GM21825 (cell line): ENCODE results near the gene KCTD1.
A peak's percentile ranks its signal among the peaks of the same experiment; 100 is the strongest.

Source experiments
- ATAC-seq: cut with Tn5 transposase; IDR thresholded peaks from one replicate; pipeline ENCODE4 v1.9.1; 2021; ENCODE audit warnings: mild to moderate bottlenecking, moderate library complexity; ENCODE audit not compliant: unreplicated experiment

The KCTD1 gene

GRCh38 chr18:26549263-26550094 lies 1.1 kb upstream of the KCTD1 start:
- no peak for ATAC-seq

DNA sequence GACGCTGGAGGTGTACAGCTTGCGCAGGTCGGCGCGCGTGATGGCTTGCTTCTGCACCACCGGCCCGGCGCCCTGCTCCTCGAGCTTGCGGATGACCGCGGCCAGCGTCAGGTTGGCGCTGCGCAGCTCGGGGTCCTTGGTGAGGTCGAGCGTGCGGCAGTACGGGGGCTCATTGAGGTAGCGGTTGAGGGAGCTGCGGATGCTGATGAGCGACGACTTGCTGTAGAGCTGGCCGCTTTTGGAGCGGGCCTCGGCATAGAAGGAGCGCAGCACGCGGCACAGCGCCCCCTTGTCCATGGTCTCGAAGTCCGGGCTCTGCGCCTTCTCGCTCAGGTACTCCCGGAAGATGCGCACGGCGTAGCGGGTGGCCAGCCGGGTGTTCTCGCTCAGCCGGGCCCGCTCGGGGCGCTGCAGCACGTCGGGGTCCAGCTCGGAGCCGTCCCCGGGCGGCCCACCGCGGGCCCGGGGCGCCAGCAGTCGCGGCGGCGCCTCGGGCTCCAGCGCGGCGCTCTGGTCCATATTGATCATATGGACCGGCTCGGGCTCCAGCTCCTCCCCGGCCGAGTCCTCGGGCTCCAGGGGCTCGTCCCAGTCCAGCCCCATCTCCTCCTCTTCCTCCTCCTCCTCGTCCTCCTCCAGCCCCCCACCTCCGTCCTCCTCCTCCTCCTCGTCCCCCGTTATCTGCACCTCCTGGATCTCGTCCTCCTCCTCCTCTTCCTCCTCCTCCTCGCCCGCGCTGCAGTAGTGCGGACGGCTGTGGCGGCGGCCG lies 523 bp downstream of the KCTD1 start:
- ATAC-seq, result peak; percentile 67

- no peak for ATAC-seq
Observed at GRCh38 chr18:26546875-26547645, 1.3 kb downstream of the KCTD1 start.

GRCh38 chr18:26546170-26546874 lies 2.0 kb downstream of the KCTD1 start:
- ATAC-seq, result no peak

DNA sequence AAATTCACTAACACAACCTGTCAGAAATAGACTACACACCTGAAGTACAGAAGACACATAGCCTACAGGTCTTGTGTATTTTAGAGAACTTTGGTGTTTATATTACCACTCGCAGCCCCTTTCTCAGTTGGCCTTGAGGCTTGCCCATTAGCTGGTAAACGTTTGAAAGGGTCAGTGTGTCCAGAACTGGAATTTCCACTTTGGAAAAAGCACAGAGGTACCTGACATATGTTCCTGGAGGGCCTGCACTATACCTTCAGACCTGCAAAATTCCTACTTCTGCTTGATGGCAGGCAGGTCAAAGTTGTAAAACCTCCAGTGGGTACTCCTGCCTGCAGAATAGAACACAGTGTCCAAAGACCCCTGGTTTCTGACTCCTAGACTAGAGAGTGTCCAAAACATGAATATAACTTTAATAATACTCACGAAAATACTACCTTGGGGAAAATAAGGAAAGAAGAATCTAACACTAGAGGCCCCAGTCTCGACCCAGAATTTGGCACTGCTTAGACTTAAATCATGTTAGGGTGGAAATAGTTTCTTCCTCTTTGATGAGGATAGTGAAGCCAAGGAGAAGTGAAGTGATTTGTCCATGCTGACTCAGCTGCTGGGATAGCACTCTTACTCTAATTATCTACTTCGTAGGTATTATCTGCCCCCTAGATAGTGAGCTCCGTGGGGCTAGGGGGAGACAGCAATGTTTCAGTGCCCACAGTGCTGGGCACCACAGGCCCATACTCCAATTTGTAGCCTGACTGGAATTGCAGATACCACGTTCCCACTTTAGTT lies 2.8 kb downstream of the KCTD1 start:
- ATAC-seq, result no peak

DNA sequence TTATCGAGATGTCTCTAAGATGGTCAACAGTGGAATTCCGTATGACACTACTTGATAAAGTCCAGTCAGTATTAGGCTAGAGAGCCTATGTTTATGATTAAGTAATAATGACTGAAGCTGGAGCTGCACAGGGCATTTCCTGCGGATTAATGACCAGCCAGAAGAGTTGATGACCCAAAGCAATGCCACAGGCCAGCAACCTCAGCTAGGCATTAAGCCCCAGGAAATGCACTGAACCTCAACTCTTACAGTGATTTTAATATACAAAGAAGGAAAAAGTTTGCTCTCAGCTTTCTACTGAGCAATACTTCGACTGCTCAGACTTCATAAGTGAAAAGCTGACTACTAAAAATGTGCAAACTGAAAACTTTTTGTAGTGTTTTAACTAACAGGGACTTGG lies 3.9 kb downstream of the KCTD1 start:
- no peak for ATAC-seq

GRCh38 chr18:26543373-26543772 lies 5.0 kb downstream of the KCTD1 start:
- no peak for ATAC-seq

GRCh38 chr18:26540043-26540628 lies 8.2 kb downstream of the KCTD1 start:
- ATAC-seq, result no peak

- ATAC-seq, result no peak
Observed at GRCh38 chr18:26538524-26538923, 9.8 kb downstream of the KCTD1 start.

DNA sequence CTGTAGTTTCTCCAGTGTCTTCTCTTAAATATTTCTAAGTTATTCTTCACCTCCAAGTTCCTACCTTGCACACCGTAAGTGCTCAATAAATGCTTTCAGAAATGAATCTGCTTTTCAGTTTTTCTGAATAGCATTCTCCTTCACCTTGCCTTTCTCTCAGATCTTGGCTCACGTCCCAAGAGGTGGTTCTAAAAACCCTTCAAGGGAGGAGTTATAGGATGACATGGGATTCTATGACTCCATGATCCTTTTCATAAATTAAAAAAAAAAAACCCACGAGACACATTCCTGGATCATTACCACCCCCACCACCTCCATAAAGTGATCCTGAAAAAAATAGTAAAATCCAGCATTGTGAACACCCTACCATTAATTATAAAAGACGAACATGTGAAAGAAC lies 11.7 kb downstream of the KCTD1 start:
- ATAC-seq, result no peak

GRCh38 chr18:26536032-26536431 lies 12.3 kb downstream of the KCTD1 start:
- ATAC-seq, result no peak

DNA sequence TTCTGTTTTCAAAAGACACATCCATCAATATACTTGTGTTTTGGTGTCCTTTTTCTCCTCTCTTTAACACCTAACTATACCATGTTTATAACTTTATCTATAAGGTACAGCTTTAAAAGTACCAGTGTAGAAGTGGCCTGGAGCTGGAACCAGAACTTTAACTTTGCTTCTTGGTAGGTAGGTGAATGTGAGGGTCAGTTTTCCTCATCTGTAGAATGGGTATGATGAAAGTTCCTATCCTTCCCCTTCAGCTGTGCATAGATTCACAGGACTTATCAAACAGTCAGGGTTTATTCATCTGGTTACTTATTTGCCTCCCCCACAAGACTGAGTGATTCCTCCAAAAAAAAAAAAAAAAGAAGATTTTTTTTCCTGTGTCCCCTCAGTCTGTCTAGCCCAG lies 12.7 kb downstream of the KCTD1 start:
- ATAC-seq, result no peak

DNA sequence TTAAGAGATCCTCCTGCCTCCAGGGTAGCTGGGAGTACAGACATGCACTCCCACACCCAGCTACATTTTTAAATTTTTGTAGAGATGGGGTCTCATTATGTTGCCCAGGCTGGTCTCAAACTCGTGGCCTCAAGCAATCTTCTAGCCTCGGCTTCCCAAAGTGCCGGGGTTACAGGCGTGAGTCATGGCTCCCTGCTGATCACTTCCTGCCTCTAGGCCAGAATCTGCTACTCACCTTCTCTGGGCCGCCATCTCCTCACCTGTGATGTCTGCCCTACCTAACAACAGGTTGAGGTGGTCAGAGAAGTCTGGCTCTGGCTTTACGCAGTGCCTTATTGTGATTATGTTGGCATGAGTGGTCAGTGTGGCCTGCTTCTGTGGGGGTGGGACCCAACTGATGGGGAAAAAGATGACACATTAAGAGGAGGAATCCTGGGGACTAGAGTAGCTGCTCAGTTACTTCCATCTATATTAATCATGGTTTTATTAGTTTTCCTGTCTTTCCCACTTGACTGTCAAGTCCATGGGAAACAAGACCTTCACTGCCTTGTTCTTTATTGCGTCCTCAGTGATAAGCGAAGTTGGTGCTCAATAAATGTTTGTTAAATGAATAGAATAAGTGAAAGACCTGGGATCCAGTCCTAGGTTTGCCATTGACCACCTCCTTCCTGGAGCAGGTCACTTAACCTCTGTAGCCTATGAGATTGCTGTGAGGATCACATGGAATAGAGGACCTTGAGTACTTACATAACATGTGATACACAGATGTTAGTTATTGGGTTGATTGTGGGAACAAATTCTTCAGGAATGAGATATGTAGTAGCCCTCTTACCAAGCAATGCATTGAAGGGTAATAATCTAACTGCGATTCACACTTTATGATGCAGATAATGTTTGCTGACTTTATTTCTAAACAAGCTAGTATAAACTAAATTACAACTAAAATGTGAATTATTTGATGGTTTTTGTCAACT lies 15.7 kb downstream of the KCTD1 start:
- ATAC-seq, result no peak

DNA sequence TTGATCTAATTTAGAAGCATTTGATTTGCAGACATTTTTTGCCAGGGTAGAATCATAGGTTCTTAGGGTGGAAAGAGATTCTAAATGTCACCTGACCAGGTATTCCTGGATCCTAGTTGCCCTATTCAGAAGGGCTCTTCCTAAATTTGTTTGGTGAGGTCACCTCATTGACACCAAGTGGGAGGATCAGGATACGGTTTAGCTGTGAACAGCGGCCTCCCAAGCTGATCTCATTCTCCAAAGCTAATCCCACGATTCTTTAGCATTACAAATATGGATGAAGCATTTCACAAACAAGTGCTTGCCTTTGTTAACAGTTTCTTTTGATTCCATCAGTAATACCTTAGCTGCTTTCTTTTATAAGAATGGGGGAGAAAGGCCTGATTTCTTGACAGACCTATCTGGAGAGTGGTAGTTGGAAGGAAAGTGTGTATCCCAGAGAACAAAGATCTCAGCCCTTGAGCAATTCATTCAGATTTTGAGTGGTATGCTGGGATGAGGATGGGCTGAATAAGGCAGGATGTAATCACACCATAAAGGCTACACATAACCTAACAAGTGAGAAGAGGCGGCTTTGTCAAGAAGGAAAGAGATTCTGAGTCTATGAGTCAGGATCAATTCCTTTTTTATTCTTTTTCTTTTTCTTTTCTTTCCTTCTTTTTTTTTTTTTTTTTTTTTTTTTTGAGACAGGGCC lies 16.6 kb downstream of the KCTD1 start:
- no peak for ATAC-seq

- ATAC-seq, result no peak
Observed at GRCh38 chr18:26526966-26527234, 21.5 kb downstream of the KCTD1 start.

DNA sequence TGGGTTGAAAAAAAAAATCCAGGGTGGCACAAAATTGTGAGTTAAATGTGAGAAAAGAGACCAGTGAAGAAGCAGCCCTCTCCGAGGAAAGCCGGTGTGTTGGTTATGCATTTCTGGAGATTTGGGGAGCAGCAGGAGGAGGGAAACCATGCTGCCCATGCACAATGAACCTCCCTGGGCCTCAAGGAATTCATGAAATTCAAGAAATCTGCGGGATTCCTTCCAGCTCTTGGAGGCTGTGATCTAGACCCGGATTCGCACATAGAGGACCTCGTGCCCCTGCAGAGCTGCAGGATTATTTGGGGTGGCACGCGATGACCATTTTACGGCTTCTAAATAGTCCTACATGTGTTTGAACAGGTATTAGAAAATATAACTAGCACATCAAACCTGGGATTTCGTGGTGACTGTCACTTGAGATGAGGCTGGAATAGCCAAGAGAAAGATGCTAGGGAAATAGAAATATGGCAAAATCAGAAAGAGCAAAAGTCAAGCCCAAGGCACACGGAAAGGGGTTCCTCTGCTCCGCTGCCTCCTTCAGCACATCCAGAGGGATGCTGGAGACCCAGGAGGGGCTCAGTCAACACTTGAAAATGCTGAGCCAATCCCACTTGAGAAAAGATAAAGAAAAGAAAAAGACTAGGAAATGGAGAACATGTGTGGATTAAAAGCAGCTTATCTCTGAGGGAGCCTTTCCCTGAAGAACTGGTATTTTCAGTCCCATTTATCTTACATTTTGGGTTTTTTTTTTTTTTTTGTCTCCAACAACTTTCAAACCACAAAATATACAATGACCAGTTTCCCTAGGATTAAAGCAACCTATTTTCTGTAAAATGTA lies 22.0 kb downstream of the KCTD1 start:
- ATAC-seq, result no peak
